CD14-positive monocyte (primary cell): Measurements from ENCODE around the gene DMPK. TPM values are rescaled to one million over a fixed set of nuclear protein-coding genes. Genes with fewer than 3 reads are reported as not detected.

Experiments
- DNase-seq, 3 donors: peaks; one replicate each; pipeline ENCODE4 v3.0.0-alpha.2; 2011 to 2022
- H2AFZ ChIP-seq: 2 replicates; pipeline ENCODE4 v1.6.0; 2012; ENCODE audit warnings: mild to moderate bottlenecking, low read depth, low read length, inconsistent platforms; ENCODE audit not compliant: insufficient read depth, poor library complexity, severe bottlenecking
- H3K27ac ChIP-seq, 2 donors: 1 replicate in 1 of 2; 2 replicates in 1 of 2; pipeline ENCODE4 v1.5.1; 2012 to 2013; ENCODE audit warnings: low read length in 2 of 2, control low read depth in 1 of 2, inconsistent platforms in 1 of 2, low read depth in 1 of 2, mild to moderate bottlenecking in 1 of 2
- H3K27me3 ChIP-seq, 2 donors: one replicate each; pipeline versions ENCODE4 v1.6.0 to v1.6.1; 2011 to 2013; ENCODE audit warnings: low read length in 2 of 2; ENCODE audit not compliant: control insufficient read depth in 2 of 2, insufficient read depth in 2 of 2
- H3K36me3 ChIP-seq, 2 donors: replicated peaks in 1 of 2; 1 replicate in 1 of 2; 2 replicates in 1 of 2; pipeline versions ENCODE4 v1.5.1 to v1.6.1; 2012 to 2013; ENCODE audit warnings: low read length in 2 of 2, control low read depth in 1 of 2, inconsistent platforms in 1 of 2, mild to moderate bottlenecking in 1 of 2; ENCODE audit not compliant: insufficient read depth in 2 of 2, control insufficient read depth in 1 of 2
- H3K4me1 ChIP-seq, 2 donors: 1 replicate in 1 of 2; 2 replicates in 1 of 2; pipeline versions ENCODE4 v1.5.1 to v1.6.1; 2012 to 2013; ENCODE audit warnings: low read length in 2 of 2, control low read depth in 1 of 2, inconsistent platforms in 1 of 2, mild to moderate bottlenecking in 1 of 2, moderate library complexity in 1 of 2; ENCODE audit not compliant: insufficient read depth in 2 of 2, control insufficient read depth in 1 of 2
- H3K4me2 ChIP-seq: replicated peaks from 2 replicates; pipeline ENCODE3; 2012; ENCODE audit warnings: low read length, moderate library complexity, mild to moderate bottlenecking; ENCODE audit not compliant: poor library complexity, severe bottlenecking; ENCODE audit errors: extremely low read depth
- H3K4me3 ChIP-seq, 3 experiments: fragments of 200-600 bp in 1 of 3; sonication (generic) in 1 of 3; replicated peaks in 1 of 3; 1 replicate in 2 of 3; 2 replicates in 1 of 3; pipeline ENCODE4 v1.5.1; 2011 to 2013; ENCODE audit warnings: low read length in 3 of 3, mild to moderate bottlenecking in 3 of 3, control low read depth in 2 of 3, low read depth in 2 of 3, inconsistent platforms in 1 of 3, moderate library complexity in 1 of 3
- H3K79me2 ChIP-seq: 2 replicates; pipeline ENCODE4 v1.6.0; 2012; ENCODE audit warnings: mild to moderate bottlenecking, control low read depth, inconsistent platforms, low read length, moderate library complexity; ENCODE audit not compliant: insufficient read depth
- H3K9ac ChIP-seq: 2 replicates; pipeline ENCODE4 v1.6.0; 2017; ENCODE audit warnings: low read length, mild to moderate bottlenecking; ENCODE audit not compliant: insufficient read depth, poor library complexity, severe bottlenecking
- H3K9me3 ChIP-seq, 2 donors: replicated peaks in 1 of 2; 1 replicate in 1 of 2; 2 replicates in 1 of 2; pipeline versions ENCODE4 v1.5.1 to v1.6.1; 2012 to 2013; ENCODE audit warnings: low read length in 2 of 2, control low read depth in 1 of 2; ENCODE audit not compliant: control insufficient read depth in 1 of 2, insufficient read depth in 1 of 2
- H4K20me1 ChIP-seq: 2 replicates; pipeline ENCODE4 v1.6.0; 2012; ENCODE audit warnings: mild to moderate bottlenecking, low read length, control low read depth, moderate library complexity; ENCODE audit not compliant: insufficient read depth
- H3K27ac Mint-ChIP-seq, 7 donors: one replicate each; pipeline ENCODE4 v1.8.0; 2020; ENCODE audit warnings: mild to moderate bottlenecking in 7 of 7, mixed read lengths in 7 of 7, moderate library complexity in 6 of 7, inconsistent platforms in 2 of 7
- H3K27me3 Mint-ChIP-seq, 3 donors: one replicate each; pipeline ENCODE4 v1.8.0; 2021 to 2022; ENCODE audit warnings: low read depth in 3 of 3, mild to moderate bottlenecking in 3 of 3, mixed read lengths in 3 of 3, moderate library complexity in 3 of 3, inconsistent platforms in 1 of 3
- H3K36me3 Mint-ChIP-seq, 2 donors: one replicate each; pipeline ENCODE4 v1.8.0; 2020; ENCODE audit warnings: mixed read lengths in 2 of 2, inconsistent platforms in 1 of 2, mild to moderate bottlenecking in 1 of 2
- H3K4me1 Mint-ChIP-seq: one replicate; pipeline ENCODE4 v1.8.0; 2020; ENCODE audit warnings: mild to moderate bottlenecking, mixed read lengths
- H3K4me3 Mint-ChIP-seq, 2 donors: one replicate each; pipeline ENCODE4 v1.8.0; 2020; ENCODE audit warnings: mild to moderate bottlenecking in 2 of 2, mixed read lengths in 2 of 2, moderate library complexity in 1 of 2
- H3K9me3 Mint-ChIP-seq, 7 donors: one replicate each; pipeline ENCODE4 v1.8.0; 2020 to 2022; ENCODE audit warnings: mixed read lengths in 7 of 7, mild to moderate bottlenecking in 6 of 7, moderate library complexity in 6 of 7, inconsistent platforms in 2 of 7
- CTCF ChIP-seq: fragments of 200-600 bp; IDR thresholded peaks from one replicate; pipeline ENCODE4 v1.8.0; 2022; ENCODE audit warnings: antibody characterized with exemption, mild to moderate bottlenecking
- whole genome bisulfite sequencing: methylation state at CpG from one replicate; pipeline ENCODE4 v1.1.5; 2013; ENCODE audit warnings: missing lambda C conversion rate; ENCODE audit not compliant: insufficient coverage; 5-methylcytosine and 5-hydroxymethylcytosine counted together
- intact Hi-C, 2 donors: fragments of 100-400 bp; cut with micrococcal nuclease; formaldehyde crosslinking; loops; one replicate each; pipeline versions ENCODE4 v1.15.0 to v1.15.1; 2023
- polyA plus RNA-seq, 3 donors: library from polyadenylated mRNA; depleted of rRNA in 1 of 3; unstranded in 2 of 3; stranded (reverse) in 1 of 3; fragments of 300-500 nt in 2 of 3; fragments of >200 nt in 1 of 3; fragmentation: Illumina TruSeq in 2 of 3; gene quantifications; 1 replicate in 2 of 3; 2 replicates in 1 of 3; pipeline ENCODE4 v1.2.3, GENCODE V29; 2012 to 2021

Gene DMPK
- polyA plus RNA-seq, 3 donors: 0.17 to 3.8 TPM; not detected in 1

- 88% methylated on average over 18 of the region's 21 CpGs for WGBS
- Histone ChIP-seq H3K9ac (no peak overlapping the region), H3K4me1 (peaks cover 20 to 26% of the 10 kb centered on the region in 2 donors), H3K79me2 (no peaks in the 10 kb centered on the region), H2AFZ (no peak overlapping the region), H3K27me3 (peaks cover 22 to 71% of the 10 kb centered on the region in 2 donors), H3K4me3 (no peak overlapping the region), H3K9me3 (peaks cover 0 to 7% of the 10 kb centered on the region in 2 donors), H3K4me2 (no peak overlapping the region), H3K36me3 (no peaks in the 10 kb centered on the region), H3K27ac (no peak overlapping the region), H4K20me1 (peaks cover 13% of the 10 kb centered on the region)
- intact Hi-C loops: no loop called here
- Mint-ChIP-seq H3K4me3 (peak overlapping the region in 1 of 2 donors; percentile 70), H3K9me3 (peaks cover 0 to 11% (median 5%) of the 10 kb centered on the region in 7 donors), H3K27ac (no peak overlapping the region), H3K36me3 (peaks cover 0 to 3% of the 10 kb centered on the region in 2 donors), H3K4me1 (peaks cover 13% of the 10 kb centered on the region), H3K27me3 (peaks cover 61 to 93% (median 73%) of the 10 kb centered on the region in 3 donors)
- no peak for DNase-seq
- TF ChIP-seq CTCF: no peak
Observed at GRCh38 chr19:45764945-45765701, 17.2 kb downstream of the DMPK start.

GRCh38 chr19:45764475-45764874 is 17.8 kb downstream of the DMPK start:
- no peak overlapping the region for H3K27ac Mint-ChIP-seq
- no peak overlapping the region for H3K4me3 ChIP-seq

More at GRCh38 chr19:45764475-45764874, 17.8 kb downstream of the DMPK start:
- Histone ChIP-seq H3K4me2 (no peak overlapping the region), H3K9me3 (peaks cover 0 to 7% of the 10 kb centered on the region in 2 donors), H3K9ac (no peak overlapping the region), H3K27me3 (peaks cover 22 to 65% of the 10 kb centered on the region in 2 donors), H3K79me2 (no peaks in the 10 kb centered on the region), H3K27ac (no peak overlapping the region), H3K4me1 (peaks cover 14 to 20% of the 10 kb centered on the region in 2 donors), H3K36me3 (no peaks in the 10 kb centered on the region), H2AFZ (no peak overlapping the region), H4K20me1 (peaks cover 7% of the 10 kb centered on the region)
- peaks cover 0 to 7% (median under 1%) of the 10 kb centered on the region in 7 donors for H3K9me3 Mint-ChIP-seq
- peaks cover 58 to 90% (median 68%) of the 10 kb centered on the region in 3 donors for H3K27me3 Mint-ChIP-seq
- peak overlapping the region in 1 of 2 donors; percentile 70 for H3K4me3 Mint-ChIP-seq
- H3K36me3 Mint-ChIP-seq: peaks cover 0 to 3% of the 10 kb centered on the region in 2 donors
- no peak for DNase-seq
- intact Hi-C loops: no loop called here
- peaks cover 8% of the 10 kb centered on the region for H3K4me1 Mint-ChIP-seq
- WGBS: 74% methylated on average over 4 of the region's 6 CpGs
- no peak for TF ChIP-seq CTCF
